Mesenchymal stem cell (in vitro differentiated cells and primary cell): ENCODE data around the gene PHKB.
A peak's percentile ranks its signal among the peaks of the same experiment; 100 is the strongest.

Experiments used
- DNase-seq: peaks from one replicate; pipeline ENCODE4 v3.0.0-alpha.2; 2013
- H2AFZ ChIP-seq: one replicate; pipeline ENCODE4 v1.6.1; 2013; ENCODE audit warnings: low read depth, mild to moderate bottlenecking, control low read depth, inconsistent platforms, low read length, moderate library complexity
- H2AK5ac ChIP-seq: 2 replicates; pipeline ENCODE4 v1.6.1; 2013; ENCODE audit warnings: low read length, moderate library complexity, mild to moderate bottlenecking, inconsistent platforms; ENCODE audit not compliant: severe bottlenecking
- H2BK120ac ChIP-seq: one replicate; pipeline ENCODE4 v1.6.1; 2013; ENCODE audit warnings: low read depth, mild to moderate bottlenecking, inconsistent platforms, low read length, moderate library complexity
- H2BK12ac ChIP-seq, 2 experiments: one replicate each; pipeline ENCODE4 v1.6.1; 2013; ENCODE audit warnings: inconsistent platforms in 2 of 2, low read length in 2 of 2, mild to moderate bottlenecking in 2 of 2, moderate library complexity in 2 of 2, control low read depth in 1 of 2
- H2BK15ac ChIP-seq: one replicate; pipeline ENCODE4 v1.6.1; 2013; ENCODE audit warnings: mild to moderate bottlenecking, low read depth, inconsistent platforms; ENCODE audit not compliant: poor library complexity, severe bottlenecking
- H2BK5ac ChIP-seq: 2 replicates; pipeline ENCODE4 v1.6.1; 2013; ENCODE audit warnings: low read depth, mild to moderate bottlenecking, low read length, control low read depth, inconsistent platforms; ENCODE audit not compliant: poor library complexity, severe bottlenecking
- H3K14ac ChIP-seq, 2 experiments: one replicate each; pipeline ENCODE4 v1.6.1; 2013; ENCODE audit warnings: inconsistent platforms in 2 of 2, low read length in 2 of 2, control low read depth in 1 of 2, mild to moderate bottlenecking in 1 of 2, moderate library complexity in 1 of 2
- H3K18ac ChIP-seq, 2 experiments: one replicate each; pipeline ENCODE4 v1.6.1; 2013; ENCODE audit warnings: inconsistent platforms in 2 of 2, low read length in 2 of 2, control low read depth in 1 of 2, low read depth in 1 of 2, mild to moderate bottlenecking in 1 of 2
- H3K23ac ChIP-seq, 2 experiments: one replicate each; pipeline ENCODE4 v1.6.1; 2013; ENCODE audit warnings: inconsistent platforms in 2 of 2, low read length in 2 of 2, mild to moderate bottlenecking in 2 of 2, moderate library complexity in 2 of 2, control low read depth in 1 of 2
- H3K27ac ChIP-seq: 2 replicates; pipeline ENCODE4 v1.5.1; 2013; ENCODE audit warnings: mild to moderate bottlenecking, moderate library complexity, low read length, control low read depth, inconsistent platforms; ENCODE audit not compliant: poor library complexity, severe bottlenecking
- H3K27me3 ChIP-seq, 2 experiments: 2 replicates each; pipeline versions ENCODE4 v1.6.1 to v1.7.0; 2013; ENCODE audit warnings: low read length in 2 of 2, mild to moderate bottlenecking in 2 of 2, moderate library complexity in 2 of 2, control low read depth in 1 of 2, inconsistent platforms in 1 of 2; ENCODE audit not compliant: control insufficient read depth in 1 of 2, insufficient read depth in 1 of 2
- H3K36me3 ChIP-seq, 2 experiments: 2 replicates each; pipeline versions ENCODE4 v1.6.1 to v1.7.0; 2013; ENCODE audit warnings: low read length in 2 of 2, control low read depth in 1 of 2, inconsistent platforms in 1 of 2, low read depth in 1 of 2, mild to moderate bottlenecking in 1 of 2; ENCODE audit not compliant: insufficient read depth in 2 of 2, control insufficient read depth in 1 of 2
- H3K4ac ChIP-seq, 2 experiments: one replicate each; pipeline ENCODE4 v1.6.1; 2013; ENCODE audit warnings: inconsistent platforms in 2 of 2, low read length in 2 of 2, mild to moderate bottlenecking in 2 of 2, moderate library complexity in 2 of 2, control low read depth in 1 of 2, low read depth in 1 of 2
- H3K4me1 ChIP-seq: 2 replicates; pipeline ENCODE4 v1.6.1; 2013; ENCODE audit warnings: low read depth, low read length, control low read depth; ENCODE audit not compliant: control insufficient read depth, insufficient read depth
- H3K4me2 ChIP-seq: 2 replicates; pipeline ENCODE4 v1.6.1; 2013; ENCODE audit warnings: low read length, mild to moderate bottlenecking, inconsistent platforms; ENCODE audit not compliant: poor library complexity, severe bottlenecking
- H3K4me3 ChIP-seq, 2 experiments: 2 replicates each; pipeline versions ENCODE4 v1.5.1 to v1.7.0; 2013; ENCODE audit warnings: low read length in 2 of 2, mild to moderate bottlenecking in 2 of 2, control low read depth in 1 of 2, low read depth in 1 of 2; ENCODE audit not compliant: insufficient read depth in 1 of 2
- H3K79me1 ChIP-seq: replicated peaks from 2 replicates; pipeline ENCODE4 v1.6.1; 2013; ENCODE audit warnings: mild to moderate bottlenecking, control low read depth, low read length, inconsistent platforms; ENCODE audit not compliant: poor library complexity, severe bottlenecking
- H3K9ac ChIP-seq: 2 replicates; pipeline ENCODE4 v1.7.0; 2013; ENCODE audit warnings: mild to moderate bottlenecking, low read length, moderate library complexity
- H3K9me3 ChIP-seq: 2 replicates; pipeline ENCODE4 v1.7.0; 2013; ENCODE audit warnings: mild to moderate bottlenecking, low read length; ENCODE audit not compliant: control insufficient read depth
- H4K8ac ChIP-seq: one replicate; pipeline ENCODE4 v1.6.1; 2013; ENCODE audit warnings: inconsistent platforms, mild to moderate bottlenecking, low read length, moderate library complexity
- H4K91ac ChIP-seq: one replicate; pipeline ENCODE4 v1.6.1; 2013; ENCODE audit warnings: mild to moderate bottlenecking, low read length, inconsistent platforms
- WGBS: methylation state at CpG from one replicate; pipeline ENCODE4 v1.1.7; 2013; ENCODE audit warnings: mixed read lengths; 5-methylcytosine and 5-hydroxymethylcytosine counted together

PHKB gene

GRCh38 chr16:47687694-47688093 lies 226.6 kb downstream of the PHKB start:
- Histone ChIP-seq H3K23ac (peak overlapping the region in 1 of 2 experiments; percentile 23), H3K9me3 (no peaks in the 10 kb centered on the region), H3K4me1 (no peaks in the 10 kb centered on the region), H2BK15ac (no peak overlapping the region), H3K9ac (no peak overlapping the region), H2BK5ac (no peak overlapping the region), H3K4ac (no peak overlapping the region), H3K27ac (no peak overlapping the region), H3K14ac (no peak overlapping the region), H2BK120ac (no peak overlapping the region), H3K36me3 (peaks cover 10 to 39% of the 10 kb centered on the region in 2 experiments), H3K4me2 (no peak overlapping the region), H3K27me3 (no peaks in the 10 kb centered on the region), H2AFZ (no peak overlapping the region), H3K4me3 (no peak overlapping the region), H4K8ac (no peak overlapping the region), H4K91ac (no peak overlapping the region), H2BK12ac (no peak overlapping the region), H3K79me1 (no peaks in the 10 kb centered on the region), H2AK5ac (no peak overlapping the region), H3K18ac (no peak overlapping the region)
- WGBS: 61% methylated on average over 2 of the region's 2 CpGs
- no peak for DNase-seq

- no peak for DNase-seq
- no peak overlapping the region for H3K9ac ChIP-seq
- no peak overlapping the region for H3K4ac ChIP-seq
- 98% methylated on average over 7 of the region's 9 CpGs for WGBS
- H2AFZ ChIP-seq: no peak overlapping the region
- H2BK120ac ChIP-seq: no peak overlapping the region
- no peak overlapping the region for H3K14ac ChIP-seq
- H3K27ac ChIP-seq: no peak overlapping the region
- H4K91ac ChIP-seq: no peak overlapping the region
- H3K27me3 ChIP-seq: no peaks in the 10 kb centered on the region
- no peak overlapping the region for H3K23ac ChIP-seq
- no peak overlapping the region for H2AK5ac ChIP-seq
- no peak overlapping the region for H2BK5ac ChIP-seq
- no peak overlapping the region for H2BK12ac ChIP-seq
- peaks cover 2% of the 10 kb centered on the region for H3K79me1 ChIP-seq
- no peak overlapping the region for H2BK15ac ChIP-seq
- H3K4me2 ChIP-seq: no peak overlapping the region
- no peaks in the 10 kb centered on the region for H3K4me1 ChIP-seq
- H3K18ac ChIP-seq: peak overlapping the region in 1 of 2 experiments; percentile 8
- no peaks in the 10 kb centered on the region for H3K9me3 ChIP-seq
- H4K8ac ChIP-seq: no peak overlapping the region
- H3K36me3 ChIP-seq: peaks cover 12 to 88% of the 10 kb centered on the region in 2 experiments
- H3K4me3 ChIP-seq: no peak overlapping the region
Measured at GRCh38 chr16:47693226-47693625, 232.1 kb downstream of the PHKB start.

- Histone ChIP-seq H3K9ac (no peak overlapping the region), H3K4ac (no peak overlapping the region), H3K36me3 (peaks cover 12 to 89% of the 10 kb centered on the region in 2 experiments), H3K27me3 (no peaks in the 10 kb centered on the region), H4K8ac (no peak overlapping the region), H3K79me1 (peaks cover 2% of the 10 kb centered on the region), H3K9me3 (peaks cover 5% of the 10 kb centered on the region), H4K91ac (no peak overlapping the region), H2BK5ac (no peak overlapping the region), H2BK12ac (no peak overlapping the region), H2AFZ (no peak overlapping the region), H2BK120ac (no peak overlapping the region), H2BK15ac (no peak overlapping the region), H3K23ac (no peak overlapping the region), H3K4me2 (no peak overlapping the region), H2AK5ac (no peak overlapping the region), H3K14ac (no peak overlapping the region), H3K27ac (no peak overlapping the region), H3K4me1 (no peaks in the 10 kb centered on the region), H3K4me3 (no peak overlapping the region), H3K18ac (no peak overlapping the region)
- DNase-seq: no peak
- 94% methylated on average over 3 of the region's 3 CpGs for WGBS
Measured at GRCh38 chr16:47694543-47694942, 233.4 kb downstream of the PHKB start.

- Histone ChIP-seq H3K4ac (no peak overlapping the region), H2BK5ac (no peak overlapping the region), H3K4me2 (no peak overlapping the region), H3K36me3 (peaks cover 12 to 80% of the 10 kb centered on the region in 2 experiments), H3K14ac (no peak overlapping the region), H2AFZ (no peak overlapping the region), H3K9me3 (peaks cover 5% of the 10 kb centered on the region), H3K4me3 (no peak overlapping the region), H3K27me3 (no peaks in the 10 kb centered on the region), H3K23ac (no peak overlapping the region), H4K8ac (no peak overlapping the region), H2BK120ac (no peak overlapping the region), H3K27ac (no peak overlapping the region), H3K9ac (no peak overlapping the region), H3K79me1 (peaks cover 2% of the 10 kb centered on the region), H2BK12ac (no peak overlapping the region), H3K4me1 (no peaks in the 10 kb centered on the region), H2BK15ac (no peak overlapping the region), H2AK5ac (no peak overlapping the region), H3K18ac (no peak overlapping the region), H4K91ac (no peak overlapping the region)
- WGBS: 100% methylated on average over 3 of the region's 4 CpGs
- no peak for DNase-seq
Measured at GRCh38 chr16:47695756-47696155, 234.6 kb downstream of the PHKB start.
